GM12891 (cell line): Measurements from ENCODE around the gene C20orf144.

ENCODE experiments used
- DNase-seq: peaks from one replicate; pipeline ENCODE4 v3.0.0; 2011; ENCODE audit warnings: low spot score; ENCODE audit not compliant: insufficient read length
- FAIRE-seq: peaks from 2 replicates; lab custom pipeline; 2011; peaks lifted over from hg19 to GRCh38; lab: Jason Lieb, UNC
- PAX5 ChIP-seq: IDR thresholded peaks from 2 replicates; pipeline ENCODE4 v1.6.1; 2011; ENCODE audit warnings: low read length, moderate library complexity, mild to moderate bottlenecking; ENCODE audit not compliant: insufficient read depth, severe bottlenecking
- POLR2A ChIP-seq: IDR thresholded peaks from 2 replicates; pipeline ENCODE4 v1.6.1; 2011; ENCODE audit warnings: low read depth, low read length, control low read depth
- POLR2AphosphoS5 ChIP-seq: IDR thresholded peaks from 2 replicates; pipeline ENCODE4 v1.6.1; 2011; ENCODE audit warnings: low read depth, low read length, control low read depth
- POU2F2 ChIP-seq: IDR thresholded peaks from 2 replicates; pipeline ENCODE4 v1.6.1; 2011; ENCODE audit warnings: low read depth, mild to moderate bottlenecking, control low read depth, low read length, moderate library complexity
- SPI1 ChIP-seq: IDR thresholded peaks from 2 replicates; pipeline ENCODE4 v1.6.1; 2011; ENCODE audit warnings: low read depth, low read length, control low read depth
- TAF1 ChIP-seq: IDR thresholded peaks from 2 replicates; pipeline ENCODE4 v1.6.1; 2011; ENCODE audit warnings: low read depth, low read length, control low read depth

The C20orf144 gene

GRCh38 chr20:33684533-33685327, 22.6 kb downstream of the C20orf144 start:
- peak; percentile 23 for FAIRE-seq
- no peak for TF ChIP-seq TAF1
- no peak for TF ChIP-seq POLR2A
- no peak for TF ChIP-seq SPI1
- TF ChIP-seq POLR2AphosphoS5 = no peak
- no peak for TF ChIP-seq POU2F2
- no peak for TF ChIP-seq PAX5

GRCh38 chr20:33685328-33686099, 23.4 kb downstream of the C20orf144 start:
- DNase-seq (peak; percentile 71), FAIRE-seq (peak; percentile 86)
- TF ChIP-seq PAX5 (no peak), SPI1 (peak; percentile 60), POLR2AphosphoS5 (peak; percentile 61; the same call in 1 of the 2 replicates), POU2F2 (peak; percentile 78; the same call in 1 of the 2 replicates), TAF1 (no peak)

More at GRCh38 chr20:33684533-33685327, 22.6 kb downstream of the C20orf144 start:
- no peak for DNase-seq

- TF ChIP-seq POLR2A (no peak), TAF1 (no peak), PAX5 (no peak), SPI1 (no peak)
- DNase-seq = peak; percentile 97
- peak; percentile 78 for FAIRE-seq
Observed at GRCh38 chr20:33686100-33686983, 24.2 kb downstream of the C20orf144 start, which contains the start of gene E2F1. Gene E2F1, minus strand, starts transcription at chr20:33686385. Its CDS starts 121 bp downstream, at chr20:33686264.

GRCh38 chr20:33686984-33687366, 24.8 kb downstream of the C20orf144 start:
- DNase-seq (no peak), FAIRE-seq (no peak)
- TF ChIP-seq PAX5 (no peak), POLR2A (no peak), POU2F2 (no peak), POLR2AphosphoS5 (no peak), SPI1 (no peak), TAF1 (no peak)

- no peak for TF ChIP-seq POLR2AphosphoS5
- TF ChIP-seq TAF1 = no peak
- TF ChIP-seq SPI1 = peak; percentile 66
- no peak for TF ChIP-seq POLR2A
- no peak for TF ChIP-seq PAX5
- no peak for TF ChIP-seq POU2F2
- FAIRE-seq = no peak
- no peak for DNase-seq
Observed at GRCh38 chr20:33687370-33687915, 25.3 kb downstream of the C20orf144 start.

GRCh38 chr20:33687993-33688937, 26.1 kb downstream of the C20orf144 start:
- DNase-seq (no peak), FAIRE-seq (no peak)
- TF ChIP-seq POLR2AphosphoS5 = no peak
- no peak for TF ChIP-seq PAX5
- TF ChIP-seq POU2F2 = no peak
- no peak for TF ChIP-seq SPI1
- no peak for TF ChIP-seq POLR2A
- TF ChIP-seq TAF1 = no peak

- FAIRE-seq (no peak), DNase-seq (no peak)
- TF ChIP-seq SPI1 (no peak), POLR2AphosphoS5 (no peak), TAF1 (no peak), POLR2A (no peak), POU2F2 (no peak), PAX5 (no peak)
Observed at GRCh38 chr20:33688938-33689424, 26.9 kb downstream of the C20orf144 start.

GRCh38 chr20:33689493-33689892, 27.4 kb downstream of the C20orf144 start:
- FAIRE-seq (no peak), DNase-seq (no peak)
- TF ChIP-seq SPI1 (no peak), POLR2A (no peak), TAF1 (no peak), POLR2AphosphoS5 (no peak), PAX5 (no peak), POU2F2 (no peak)
